GM12872 (cell line): ENCODE measurements around the gene NELL1.

Experiments
- CTCF ChIP-seq: IDR thresholded peaks from 3 replicates; pipeline ENCODE4 v1.5.1; 2011; ENCODE audit warnings: low read depth, mild to moderate bottlenecking, low read length, moderate library complexity; ENCODE audit not compliant: insufficient read depth

The NELL1 gene

GRCh38 chr11:21229224-21229623 is 559.8 kb downstream of the NELL1 start:
- no peak for TF ChIP-seq CTCF

DNA sequence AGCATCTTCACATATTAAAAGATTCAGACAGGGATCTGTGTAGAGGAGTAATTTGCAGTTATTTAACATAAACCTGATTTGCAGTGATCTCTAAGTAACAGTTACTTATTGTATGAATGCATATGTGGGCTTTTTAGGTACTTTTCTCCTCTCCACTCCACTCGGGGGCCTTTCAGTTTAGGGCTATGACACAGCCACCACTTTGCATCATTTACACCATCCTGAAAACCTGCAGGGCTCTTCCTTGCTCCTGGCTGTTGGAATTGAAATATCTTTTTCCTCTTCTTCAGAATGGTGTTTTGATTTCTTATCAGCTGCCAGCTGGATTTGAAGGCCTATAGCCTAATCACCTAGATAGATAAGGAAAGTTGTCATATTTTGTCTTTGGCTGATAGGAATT is 580.8 kb downstream of the NELL1 start:
- no peak for TF ChIP-seq CTCF

DNA sequence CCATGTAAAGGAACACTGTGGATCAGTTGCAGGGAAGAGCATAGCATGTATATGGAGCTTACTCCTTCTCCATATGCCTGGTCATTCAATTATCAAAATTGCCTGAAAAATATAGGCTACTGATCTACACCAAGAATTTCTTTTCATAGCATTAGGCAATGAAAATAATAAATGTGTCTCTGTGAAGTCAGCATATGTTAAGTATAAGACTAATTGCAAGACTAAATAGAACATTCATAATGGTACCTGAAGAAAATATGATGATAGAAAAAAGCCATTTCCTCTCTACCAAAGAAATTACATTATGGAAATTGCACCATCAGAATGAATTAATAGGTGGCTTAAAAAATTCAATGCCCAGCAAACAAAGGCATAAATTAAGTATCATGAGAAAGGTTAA is 584.7 kb downstream of the NELL1 start:
- no peak for TF ChIP-seq CTCF

GRCh38 chr11:21254790-21255189 is 585.4 kb downstream of the NELL1 start:
- no peak for TF ChIP-seq CTCF

DNA sequence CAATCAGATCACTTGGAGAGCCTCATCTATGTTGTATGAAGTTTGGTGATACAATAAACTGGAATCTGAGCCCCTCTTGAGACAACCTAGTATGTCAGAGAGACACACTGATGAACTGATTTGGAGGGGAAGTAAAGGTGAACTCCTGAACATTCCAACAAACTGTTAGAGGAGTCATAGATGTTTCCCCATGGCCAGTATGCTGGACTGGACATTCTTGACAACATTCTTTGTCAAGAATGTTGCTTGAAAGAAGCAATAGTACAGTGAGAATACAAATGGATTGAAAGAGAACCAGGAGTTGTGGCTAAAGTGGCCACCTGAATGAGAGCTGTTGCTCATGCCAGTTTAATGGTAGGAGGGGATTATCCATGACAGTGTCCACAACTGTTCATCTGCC is 588.1 kb downstream of the NELL1 start:
- TF ChIP-seq CTCF = no peak

DNA sequence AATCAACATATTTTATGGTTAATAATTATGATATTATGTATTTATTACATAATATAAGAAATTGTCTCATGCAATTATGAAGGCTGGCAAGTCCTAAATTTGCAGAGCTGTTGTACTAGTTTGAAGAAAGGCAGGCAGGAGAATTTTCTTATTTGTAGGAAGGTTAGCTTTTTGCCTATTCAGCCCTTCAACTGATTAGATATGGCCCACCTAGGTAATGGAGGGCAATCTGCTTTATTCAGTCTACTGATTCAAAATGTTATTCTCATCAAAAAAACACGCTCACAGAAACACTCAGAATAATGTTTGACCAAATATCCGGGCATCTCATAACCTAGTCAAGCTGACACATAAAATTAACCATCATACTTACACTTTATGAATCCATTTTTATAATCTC is 589.0 kb downstream of the NELL1 start:
- TF ChIP-seq CTCF = no peak

DNA sequence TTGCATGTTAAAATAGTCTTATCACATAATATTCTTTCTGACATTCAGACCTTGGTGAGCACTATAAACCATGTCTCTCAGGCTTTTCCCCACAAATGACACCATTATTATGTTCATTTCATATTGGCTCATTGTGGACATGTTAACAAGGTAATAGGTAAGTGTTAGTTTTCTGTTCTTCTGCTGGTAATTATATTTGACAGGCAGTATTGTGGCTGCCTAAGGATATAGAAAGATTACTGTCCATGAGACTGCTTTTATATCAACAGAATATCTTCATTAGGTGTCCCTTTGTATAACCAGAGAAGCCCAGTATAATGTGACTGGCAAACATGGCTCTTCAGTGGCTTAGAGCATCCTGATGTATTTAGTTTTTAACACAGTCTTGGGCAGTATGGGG is 590.7 kb downstream of the NELL1 start:
- no peak for TF ChIP-seq CTCF

GRCh38 chr11:21262992-21263391 is 593.6 kb downstream of the NELL1 start:
- TF ChIP-seq CTCF = no peak
